WTC11 (cell line): Measurements from ENCODE around the gene NUP210. TPM values are rescaled to one million over a fixed set of nuclear protein-coding genes. Genes with fewer than 3 reads are reported as not detected.

Source experiments
- ATAC-seq: fragments of 200-7000 bp; cut with Tn5 transposase; 2 replicates; pipeline ENCODE4 v1.10.0; 2021; ENCODE audit warnings: mild to moderate bottlenecking, moderate library complexity
- CTCF ChIA-PET: fragments of 300-600 bp; sonication (Branson Sonifier 250); formaldehyde crosslinking; loops from one replicate; lab custom pipeline; 2021; ENCODE audit warnings: antibody characterized with exemption; lab: Charles Lee
- POLR2A ChIA-PET: fragments of 350-600 bp; sonication (Branson Sonifier 250); formaldehyde crosslinking; loops from one replicate; lab custom pipeline; 2021; ENCODE audit warnings: antibody characterized with exemption; lab: Charles Lee
- DNase-seq: peaks from one replicate; pipeline ENCODE4 v3.0.0; 2021; ENCODE audit warnings: low spot score
- H3K27ac Mint-ChIP-seq: 2 replicates; pipeline ENCODE4 v1.8.0; 2021; ENCODE audit warnings: mixed read lengths
- H3K27me3 Mint-ChIP-seq: 2 replicates; pipeline ENCODE4 v1.8.0; 2021; ENCODE audit warnings: low read depth, mild to moderate bottlenecking, moderate library complexity, mixed read lengths
- H3K36me3 Mint-ChIP-seq: 2 replicates; pipeline ENCODE4 v1.8.0; 2021; ENCODE audit warnings: mixed read lengths
- H3K4me1 Mint-ChIP-seq: 2 replicates; pipeline ENCODE4 v1.8.0; 2022; ENCODE audit warnings: mixed read lengths
- H3K4me3 Mint-ChIP-seq: 2 replicates; pipeline ENCODE4 v1.8.0; 2021; ENCODE audit warnings: mild to moderate bottlenecking, moderate library complexity, mixed read lengths
- H3K9me3 Mint-ChIP-seq: 2 replicates; pipeline ENCODE4 v1.8.0; 2021; ENCODE audit warnings: mixed read lengths
- AR ChIP-seq: fragments of 250-450 bp; sonication (Bioruptor Pico); IDR thresholded peaks from 2 replicates; pipeline ENCODE4 v1.9.0; 2021; ENCODE audit warnings: mild to moderate bottlenecking
- ATF3 ChIP-seq: sonication (generic); formaldehyde crosslinking; conservative IDR thresholded peaks from 2 replicates; pipeline ENCODE4 v1.8.1; 2022; ENCODE audit warnings: mild to moderate bottlenecking, missing genetic modification reagents
- FOXK1 ChIP-seq: sonication (generic); formaldehyde crosslinking; IDR thresholded peaks from 2 replicates; pipeline ENCODE4 v1.8.0; 2022; ENCODE audit warnings: mild to moderate bottlenecking, moderate library complexity, missing genetic modification reagents
- HMGA2 ChIP-seq: fragments of 250-450 bp; sonication (Bioruptor Pico); IDR thresholded peaks from 2 replicates; pipeline ENCODE4 v1.4.0; 2021; ENCODE audit warnings: mild to moderate bottlenecking, moderate library complexity
- KAT7 ChIP-seq: sonication (generic); formaldehyde crosslinking; IDR thresholded peaks from 2 replicates; pipeline ENCODE4 v1.8.1; 2023; ENCODE audit warnings: missing genetic modification reagents, mild to moderate bottlenecking, borderline replicate concordance
- NR1H2 ChIP-seq: sonication (generic); formaldehyde crosslinking; IDR thresholded peaks from 2 replicates; pipeline ENCODE4 v1.9.0; 2021; ENCODE audit warnings: mild to moderate bottlenecking, moderate library complexity, missing genetic modification reagents
- NR2C2 ChIP-seq: sonication (generic); formaldehyde crosslinking; IDR thresholded peaks from 2 replicates; pipeline ENCODE4 v1.8.0; 2022; ENCODE audit warnings: mild to moderate bottlenecking, missing genetic modification reagents
- PRDM15 ChIP-seq: sonication (generic); formaldehyde crosslinking; IDR thresholded peaks from 2 replicates; pipeline ENCODE4 v1.8.0; 2022; ENCODE audit warnings: missing genetic modification reagents
- STAT6 ChIP-seq: sonication (generic); formaldehyde crosslinking; conservative IDR thresholded peaks from 2 replicates; pipeline ENCODE4 v1.8.1; 2023; ENCODE audit warnings: mild to moderate bottlenecking, low read depth, missing genetic modification reagents, moderate library complexity
- TEAD1 ChIP-seq: sonication (generic); formaldehyde crosslinking; IDR thresholded peaks from 2 replicates; pipeline ENCODE4 v1.8.0; 2022; ENCODE audit warnings: mild to moderate bottlenecking, missing genetic modification reagents
- TEAD4 ChIP-seq: sonication (generic); formaldehyde crosslinking; IDR thresholded peaks from 2 replicates; pipeline ENCODE4 v1.8.0; 2022; ENCODE audit warnings: mild to moderate bottlenecking, missing genetic modification reagents
- ZNF232 ChIP-seq: sonication (generic); formaldehyde crosslinking; IDR thresholded peaks from 2 replicates; pipeline ENCODE4 v1.8.0; 2022; ENCODE audit warnings: mild to moderate bottlenecking, missing genetic modification reagents
- total RNA-seq: library from RNA; stranded (reverse); gene quantifications from 3 replicates; pipeline ENCODE4 v1.2.3, GENCODE V29; 2021
- TF ChIP-seq, protein P1 (sequence below): sonication (generic); formaldehyde crosslinking; IDR thresholded peaks from 2 replicates; pipeline ENCODE4 v1.8.0; 2022; ENCODE audit warnings: mild to moderate bottlenecking, missing genetic modification reagents
- TF ChIP-seq, protein P2 (sequence below): sonication (generic); formaldehyde crosslinking; IDR thresholded peaks from 2 replicates; pipeline ENCODE4 v1.8.1; 2023; ENCODE audit warnings: mild to moderate bottlenecking, missing genetic modification reagents, moderate library complexity
- TF ChIP-seq, protein P3 (sequence below): sonication (generic); formaldehyde crosslinking; IDR thresholded peaks from 2 replicates; pipeline ENCODE4 v1.8.0; 2022; ENCODE audit warnings: mild to moderate bottlenecking, missing genetic modification reagents
- TF ChIP-seq, protein P4 (sequence below): sonication (generic); formaldehyde crosslinking; IDR thresholded peaks from 2 replicates; pipeline ENCODE4 v1.8.1; 2023; ENCODE audit warnings: mild to moderate bottlenecking, moderate library complexity, missing genetic modification reagents

NUP210 gene
- total RNA-seq, 1 experiment from 2014 or later = 59.2 TPM

DNA sequence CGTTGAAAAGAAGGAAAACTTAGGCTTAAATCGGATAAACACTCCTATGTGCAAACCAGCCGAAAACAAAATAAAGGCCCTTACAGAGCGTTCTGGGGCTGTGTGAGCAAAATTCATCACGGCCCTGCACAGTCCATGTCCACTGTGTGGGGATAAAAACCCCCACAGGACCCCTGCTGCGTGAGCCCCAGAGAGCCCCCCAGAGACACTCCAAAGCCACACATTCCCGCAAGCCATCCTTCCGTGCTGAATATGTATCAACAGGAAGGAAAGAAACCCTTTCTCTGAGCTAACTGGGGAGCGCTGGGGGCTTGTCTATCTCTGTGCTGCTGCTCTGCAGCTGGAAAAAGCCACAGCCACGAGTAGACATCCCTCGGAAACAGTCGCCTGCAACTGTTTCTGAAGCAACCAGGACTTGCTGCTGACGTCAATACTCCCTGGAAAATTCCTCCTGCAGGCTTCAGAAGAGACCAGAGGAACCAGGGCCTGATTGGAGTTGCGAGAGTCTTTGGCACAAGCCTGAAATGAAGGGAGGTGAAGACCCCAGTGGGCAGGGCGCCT, 72.7 kb downstream of the NUP210 start:
- peaks cover 40% of the 10 kb centered on the region for H3K36me3 Mint-ChIP-seq
- peak; percentile 46 for DNase-seq
- ChIA-PET POLR2A (interaction anchor here (1.2 kb wide), 1 partner anchor 104 kb away, joined by 3 read pairs; no protein-coding TSS in a partner anchor), CTCF (interaction anchor here (0.5 to 6.2 kb wide), 17 partner anchors 12 to 301 kb away, joined by 3 to 32 read pairs (median 5); no protein-coding TSS in a partner anchor)
- TF ChIP-seq ZNF232 (no peak), KAT7 (CRISPR knock-in tag) (no peak), TEAD4 (CRISPR knock-in tag) (no peak), STAT6 (CRISPR knock-in tag) (no peak), AR (CRISPR knock-in tag) (no peak)
- H3K27me3 Mint-ChIP-seq = no peaks in the 10 kb centered on the region
- peaks cover 73% of the 10 kb centered on the region for H3K4me1 Mint-ChIP-seq
- no peaks in the 10 kb centered on the region for H3K9me3 Mint-ChIP-seq
- ATAC-seq = peak; percentile 43
- H3K4me3 Mint-ChIP-seq = peak overlapping the region; percentile 59
- peak overlapping the region; percentile 97 for H3K27ac Mint-ChIP-seq

- Mint-ChIP-seq H3K36me3 (peaks cover 44% of the 10 kb centered on the region), H3K27me3 (no peaks in the 10 kb centered on the region), H3K27ac (peak overlapping the region; percentile 97), H3K4me1 (peaks cover 73% of the 10 kb centered on the region), H3K9me3 (no peaks in the 10 kb centered on the region)
- POLR2A ChIA-PET = interaction anchor here (0.7 to 1.0 kb wide), 2 partner anchors 18 to 151 kb away, joined by 3 read pairs; no protein-coding TSS in a partner anchor
- DNase-seq = peak; percentile 58
- 0 out of 2 replicates have a peak, but pooled peaks have one; percentile 31 for TF ChIP-seq ZNF232
- TF ChIP-seq ATF3 (CRISPR knock-in tag) = no peak
- TF ChIP-seq, protein P1, sequence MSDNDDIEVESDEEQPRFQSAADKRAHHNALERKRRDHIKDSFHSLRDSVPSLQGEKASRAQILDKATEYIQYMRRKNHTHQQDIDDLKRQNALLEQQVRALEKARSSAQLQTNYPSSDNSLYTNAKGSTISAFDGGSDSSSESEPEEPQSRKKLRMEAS (CRISPR knock-in tag) = peak; percentile 54
- TF ChIP-seq NR1H2 (CRISPR knock-in tag) = no peak
- TF ChIP-seq, protein P2, sequence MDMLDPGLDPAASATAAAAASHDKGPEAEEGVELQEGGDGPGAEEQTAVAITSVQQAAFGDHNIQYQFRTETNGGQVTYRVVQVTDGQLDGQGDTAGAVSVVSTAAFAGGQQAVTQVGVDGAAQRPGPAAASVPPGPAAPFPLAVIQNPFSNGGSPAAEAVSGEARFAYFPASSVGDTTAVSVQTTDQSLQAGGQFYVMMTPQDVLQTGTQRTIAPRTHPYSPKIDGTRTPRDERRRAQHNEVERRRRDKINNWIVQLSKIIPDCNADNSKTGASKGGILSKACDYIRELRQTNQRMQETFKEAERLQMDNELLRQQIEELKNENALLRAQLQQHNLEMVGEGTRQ (CRISPR knock-in tag) = peak; percentile 92
- TF ChIP-seq, protein P3, sequence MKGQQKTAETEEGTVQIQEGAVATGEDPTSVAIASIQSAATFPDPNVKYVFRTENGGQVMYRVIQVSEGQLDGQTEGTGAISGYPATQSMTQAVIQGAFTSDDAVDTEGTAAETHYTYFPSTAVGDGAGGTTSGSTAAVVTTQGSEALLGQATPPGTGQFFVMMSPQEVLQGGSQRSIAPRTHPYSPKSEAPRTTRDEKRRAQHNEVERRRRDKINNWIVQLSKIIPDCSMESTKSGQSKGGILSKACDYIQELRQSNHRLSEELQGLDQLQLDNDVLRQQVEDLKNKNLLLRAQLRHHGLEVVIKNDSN = peak; percentile 90
- TF ChIP-seq NR2C2 (CRISPR knock-in tag) = no peak
- TF ChIP-seq TEAD1 (CRISPR knock-in tag) = peak; percentile 32; the same call in 1 of the 2 replicates
- TF ChIP-seq PRDM15 = 0 out of 2 replicates have a peak, but pooled peaks have one; percentile 2
- no peak for TF ChIP-seq FOXK1 (CRISPR knock-in tag)
- TF ChIP-seq HMGA2 = no peak
- TF ChIP-seq, protein P4, sequence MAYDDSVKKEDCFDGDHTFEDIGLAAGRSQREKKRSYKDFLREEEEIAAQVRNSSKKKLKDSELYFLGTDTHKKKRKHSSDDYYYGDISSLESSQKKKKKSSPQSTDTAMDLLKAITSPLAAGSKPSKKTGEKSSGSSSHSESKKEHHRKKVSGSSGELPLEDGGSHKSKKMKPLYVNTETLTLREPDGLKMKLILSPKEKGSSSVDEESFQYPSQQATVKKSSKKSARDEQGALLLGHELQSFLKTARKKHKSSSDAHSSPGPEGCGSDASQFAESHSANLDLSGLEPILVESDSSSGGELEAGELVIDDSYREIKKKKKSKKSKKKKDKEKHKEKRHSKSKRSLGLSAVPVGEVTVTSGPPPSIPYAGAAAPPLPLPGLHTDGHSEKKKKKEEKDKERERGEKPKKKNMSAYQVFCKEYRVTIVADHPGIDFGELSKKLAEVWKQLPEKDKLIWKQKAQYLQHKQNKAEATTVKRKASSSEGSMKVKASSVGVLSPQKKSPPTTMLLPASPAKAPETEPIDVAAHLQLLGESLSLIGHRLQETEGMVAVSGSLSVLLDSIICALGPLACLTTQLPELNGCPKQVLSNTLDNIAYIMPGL = 0 out of 2 replicates have a peak, but pooled peaks have one; percentile 43
- TF ChIP-seq, all 79 proteins: peak for 7
- CTCF ChIA-PET = interaction anchor here (0.6 to 6.2 kb wide), 20 partner anchors 10 to 327 kb away, joined by 3 to 32 read pairs (median 4); partner anchors contain the start of gene HDAC11
- H3K4me3 Mint-ChIP-seq = peak overlapping the region; percentile 59
- peak; percentile 68 for ATAC-seq
Observed at GRCh38 chr3:13346481-13347389, 73.4 kb downstream of the NUP210 start.
